ENCODE measurements around the gene PITPNC1.

The PITPNC1 gene

GRCh38 chr17:67412032-67412431 lies 35.0 kb downstream of the PITPNC1 start:
- DNase-seq (ENCODE audit: low spot score) = no peak
- in situ Hi-C loops (cut with MboI; ENCODE audit: low sequenced_read_pairs, unreplicated experiment) = no loop called here
- TF ChIP-seq CTCF (IDR thresholded peaks at IDR 0.05; ENCODE audit: borderline replicate concordance, control extremely low read depth, extremely low read depth, insufficient read depth, missing control alignments) = no peak

GRCh38 chr17:67412941-67413340 lies 35.9 kb downstream of the PITPNC1 start:
- no peak for TF ChIP-seq CTCF (IDR thresholded peaks at IDR 0.05; ENCODE audit: borderline replicate concordance, control extremely low read depth, extremely low read depth, insufficient read depth, missing control alignments)
- in situ Hi-C loops (cut with MboI; ENCODE audit: low sequenced_read_pairs, unreplicated experiment) = no loop called here
- DNase-seq (ENCODE audit: low spot score) = no peak

GRCh38 chr17:67413388-67413787 lies 36.3 kb downstream of the PITPNC1 start:
- no peak for DNase-seq (ENCODE audit: low spot score)
- no peak for TF ChIP-seq CTCF (IDR thresholded peaks at IDR 0.05; ENCODE audit: borderline replicate concordance, control extremely low read depth, extremely low read depth, insufficient read depth, missing control alignments)
- in situ Hi-C loops (cut with MboI; ENCODE audit: low sequenced_read_pairs, unreplicated experiment) = no loop called here

GRCh38 chr17:67414130-67414529 lies 37.0 kb downstream of the PITPNC1 start:
- in situ Hi-C loops (cut with MboI; ENCODE audit: low sequenced_read_pairs, unreplicated experiment) = no loop called here
- no peak for TF ChIP-seq CTCF (IDR thresholded peaks at IDR 0.05; ENCODE audit: borderline replicate concordance, control extremely low read depth, extremely low read depth, insufficient read depth, missing control alignments)
- no peak for DNase-seq (ENCODE audit: low spot score)

- in situ Hi-C loops (cut with MboI; ENCODE audit: low sequenced_read_pairs, unreplicated experiment) = no loop called here
- DNase-seq (ENCODE audit: low spot score) = no peak
- no peak for TF ChIP-seq CTCF (IDR thresholded peaks at IDR 0.05; ENCODE audit: borderline replicate concordance, control extremely low read depth, extremely low read depth, insufficient read depth, missing control alignments)
These were observed 37.5 kb downstream of the PITPNC1 start for GRCh38 chr17:67414559-67414958.

GRCh38 chr17:67415291-67415690 lies 38.2 kb downstream of the PITPNC1 start:
- DNase-seq (ENCODE audit: low spot score) = no peak
- TF ChIP-seq CTCF (IDR thresholded peaks at IDR 0.05; ENCODE audit: borderline replicate concordance, control extremely low read depth, extremely low read depth, insufficient read depth, missing control alignments) = no peak
- in situ Hi-C loops (cut with MboI; ENCODE audit: low sequenced_read_pairs, unreplicated experiment) = no loop called here

- in situ Hi-C loops (cut with MboI; ENCODE audit: low sequenced_read_pairs, unreplicated experiment) = no loop called here
- no peak for DNase-seq (ENCODE audit: low spot score)
These were observed 40.4 kb downstream of the PITPNC1 start for GRCh38 chr17:67417507-67417906.

More at GRCh38 chr17:67417507-67417906, 40.4 kb downstream of the PITPNC1 start:
- no peak for TF ChIP-seq CTCF (IDR thresholded peaks at IDR 0.05; ENCODE audit: borderline replicate concordance, control extremely low read depth, extremely low read depth, insufficient read depth, missing control alignments)
